AG09309 (cell line): ENCODE measurements around the gene TMEM120B.
"Not testable (repeated sequence)": the region's sequence is repeated elsewhere in the genome, so short reads cannot be mapped to it uniquely, and the experiment has no call there.

Source experiments
- DNase-seq: peaks from one replicate; pipeline ENCODE4 v3.0.0-alpha.2; 2010; ENCODE audit warnings: low read depth
- H3K4me3 ChIP-seq: 2 replicates; pipeline ENCODE4 v1.5.1; 2011; ENCODE audit warnings: mild to moderate bottlenecking, low read depth, low read length, moderate library complexity; ENCODE audit not compliant: control insufficient read depth
- CTCF ChIP-seq: IDR thresholded peaks from 2 replicates; pipeline ENCODE4 v1.5.1; 2011; ENCODE audit warnings: mild to moderate bottlenecking, low read depth, low read length, inconsistent platforms; ENCODE audit not compliant: insufficient read depth, control insufficient read depth; ENCODE audit errors: missing control alignments

The TMEM120B gene

GRCh38 chr12:121753844-121754264, 41.3 kb downstream of the TMEM120B start:
- no peak for TF ChIP-seq CTCF
- H3K4me3 ChIP-seq: no peak overlapping the region
- no peak for DNase-seq

DNA sequence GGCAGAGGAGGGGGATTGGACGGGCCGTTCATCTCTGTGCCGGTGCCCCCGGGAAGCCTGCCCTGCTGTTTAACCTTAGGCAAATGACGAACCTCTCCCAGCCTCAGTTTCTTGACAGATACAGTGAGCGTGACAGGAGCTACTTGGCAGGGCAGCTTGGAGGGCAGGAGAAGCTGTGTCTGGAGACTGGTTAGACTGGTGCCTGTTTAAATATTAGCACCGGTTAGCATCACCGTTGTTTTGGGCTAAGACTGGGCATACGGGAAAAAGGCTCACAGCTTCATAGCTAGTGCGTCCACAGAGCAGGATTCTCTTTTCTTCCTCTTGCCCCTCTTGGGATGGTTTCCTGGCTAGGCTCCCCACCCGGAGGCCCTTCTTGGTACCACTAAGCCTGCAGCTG, 42.3 kb downstream of the TMEM120B start:
- H3K4me3 ChIP-seq: no peak overlapping the region
- DNase-seq: no peak
- no peak for TF ChIP-seq CTCF

DNA sequence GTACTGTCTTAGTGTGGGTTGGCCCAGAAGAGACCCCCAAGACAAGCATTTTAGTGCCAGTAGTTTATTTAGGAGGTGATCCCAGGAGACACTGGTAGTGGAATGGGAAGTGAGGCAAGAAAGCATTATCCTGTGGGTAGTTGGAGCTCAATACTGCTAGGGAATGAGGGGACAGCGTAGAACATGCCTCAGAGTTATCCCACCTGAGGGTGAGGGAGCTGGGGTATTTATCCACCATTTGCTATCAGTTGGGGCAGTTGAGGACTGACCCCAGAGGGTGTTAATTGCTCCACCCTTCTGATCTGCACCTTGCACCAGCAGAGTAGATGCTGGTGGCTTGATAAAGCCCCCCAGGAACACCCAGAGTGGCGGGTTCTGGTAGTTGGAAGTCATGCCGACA, 43.0 kb downstream of the TMEM120B start:
- no peak for TF ChIP-seq CTCF
- DNase-seq: no peak
- no peak overlapping the region for H3K4me3 ChIP-seq

GRCh38 chr12:121758536-121758935, 46.0 kb downstream of the TMEM120B start:
- not testable (repeated sequence) for DNase-seq, H3K4me3 ChIP-seq

- H3K4me3 ChIP-seq: no peak overlapping the region
- DNase-seq: no peak
- TF ChIP-seq CTCF: no peak
Measured at GRCh38 chr12:121762269-121762668, 49.7 kb downstream of the TMEM120B start.

DNA sequence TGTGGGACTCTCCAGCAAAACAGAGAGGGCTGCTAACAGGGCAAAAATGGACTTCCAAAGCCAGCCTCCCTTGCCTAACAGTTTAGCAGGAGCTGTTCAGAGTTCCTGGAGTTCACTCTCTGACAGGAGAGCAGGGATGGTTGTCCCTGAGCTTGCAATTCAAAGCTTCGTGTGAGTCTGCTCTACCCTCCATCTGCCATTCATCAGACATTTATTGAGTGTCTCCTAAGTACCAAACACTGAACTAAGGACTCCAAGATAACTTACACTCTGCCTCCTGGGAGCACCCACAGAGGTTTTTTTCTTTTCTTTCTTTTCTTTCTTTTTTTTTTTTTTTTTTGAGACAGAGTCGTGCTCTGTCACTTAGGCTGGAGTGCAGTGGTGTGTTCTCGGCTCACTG, 52.3 kb downstream of the TMEM120B start:
- TF ChIP-seq CTCF: no peak
- no peak overlapping the region for H3K4me3 ChIP-seq
- DNase-seq: no peak

DNA sequence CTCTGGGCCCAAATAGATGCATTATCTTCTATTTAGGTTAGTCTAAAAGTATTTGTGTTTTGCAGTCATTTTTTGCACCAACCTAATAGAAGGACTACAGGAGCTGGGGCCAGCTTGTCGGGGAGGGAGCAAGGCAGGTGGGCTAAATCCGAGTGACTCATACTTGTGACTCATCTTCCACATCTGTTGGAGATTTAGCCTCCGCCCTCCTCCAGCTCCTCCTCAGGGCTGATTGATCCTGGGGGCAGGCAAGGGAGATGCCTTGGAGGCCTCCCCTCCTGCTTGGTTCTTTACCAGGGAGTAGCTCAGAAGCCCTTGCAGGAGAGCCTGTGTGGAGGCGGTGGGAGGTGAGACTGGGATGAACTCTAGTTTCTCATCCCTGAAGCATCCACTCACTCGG, 53.0 kb downstream of the TMEM120B start:
- peak; percentile 48 for DNase-seq
- no peak for TF ChIP-seq CTCF
- no peak overlapping the region for H3K4me3 ChIP-seq
